ENCODE results near the gene DCUN1D3. TPM values are rescaled to one million over a fixed set of nuclear protein-coding genes. Genes with fewer than 3 reads are reported as not detected.

The DCUN1D3 gene
- total and polyA plus RNA-seq, 7 donors = 3.0 to 21.6 (median 10.8) TPM

- WGBS, 2 donors = 59 to 81% methylated on average over 3 of the region's 3 CpGs
- Histone ChIP-seq H3K4me3 (no peak overlapping the region), H3K4me1 (no peaks in the 10 kb centered on the region), H3K36me3 (peaks cover 0 to 21% (median 0%) of the 10 kb centered on the region in 4 donors), H3K27ac (no peak overlapping the region), H3K9me3 (no peaks in the 10 kb centered on the region), H3K27me3 (no peaks in the 10 kb centered on the region)
- TF ChIP-seq POLR2AphosphoS5 (IDR thresholded peaks at IDR 0.05) = no peak
- no peak for TF ChIP-seq CTCF (IDR thresholded peaks at IDR 0.05)
- TF ChIP-seq EP300 (IDR thresholded peaks at IDR 0.05) = no peak
- TF ChIP-seq POLR2A (IDR thresholded peaks at IDR 0.05) = no peak
- intact Hi-C loops (cut with DNase I) = no loop called here
- DNase-seq = no peak
These were observed 74.1 kb downstream of the DCUN1D3 start for GRCh38 chr16:20826039-20826566.

- 67 to 90% methylated on average over 3 of the region's 3 CpGs for WGBS, 2 donors
- H3K4me1 ChIP-seq = no peaks in the 10 kb centered on the region
- no peak for DNase-seq
- no peaks in the 10 kb centered on the region for H3K9me3 ChIP-seq
- intact Hi-C loops (cut with DNase I) = no loop called here
- H3K36me3 ChIP-seq = peaks cover 0 to 21% (median 0%) of the 10 kb centered on the region in 4 donors
- no peaks in the 10 kb centered on the region for H3K27me3 ChIP-seq
- no peak for TF ChIP-seq POLR2A (IDR thresholded peaks at IDR 0.05)
- TF ChIP-seq EP300 (IDR thresholded peaks at IDR 0.05) = no peak
- TF ChIP-seq CTCF (IDR thresholded peaks at IDR 0.05) = no peak
- no peak for TF ChIP-seq POLR2AphosphoS5 (IDR thresholded peaks at IDR 0.05)
- H3K4me3 ChIP-seq = no peak overlapping the region
- no peak overlapping the region for H3K27ac ChIP-seq
These were observed 77.4 kb downstream of the DCUN1D3 start for GRCh38 chr16:20822521-20823325.

- no peak for DNase-seq
- WGBS, 2 donors = 84 to 91% methylated on average over 4 of the region's 4 CpGs
- Histone ChIP-seq H3K4me3 (no peak overlapping the region), H3K4me1 (no peaks in the 10 kb centered on the region), H3K27ac (no peak overlapping the region), H3K27me3 (no peaks in the 10 kb centered on the region), H3K36me3 (peaks cover 0 to 13% (median 0%) of the 10 kb centered on the region in 4 donors), H3K9me3 (no peaks in the 10 kb centered on the region)
- TF ChIP-seq EP300 (IDR thresholded peaks at IDR 0.05) (no peak), POLR2AphosphoS5 (IDR thresholded peaks at IDR 0.05) (no peak), CTCF (IDR thresholded peaks at IDR 0.05) (no peak), POLR2A (IDR thresholded peaks at IDR 0.05) (no peak)
- intact Hi-C loops (cut with DNase I) = no loop called here
These were observed 78.5 kb downstream of the DCUN1D3 start for GRCh38 chr16:20821682-20822081.

- Histone ChIP-seq H3K4me3 (no peak overlapping the region), H3K27me3 (no peaks in the 10 kb centered on the region), H3K4me1 (no peaks in the 10 kb centered on the region), H3K9me3 (no peaks in the 10 kb centered on the region), H3K27ac (no peak overlapping the region), H3K36me3 (peaks cover 0 to 13% (median 0%) of the 10 kb centered on the region in 4 donors)
- intact Hi-C loops (cut with DNase I) = no loop called here
- TF ChIP-seq POLR2AphosphoS5 (IDR thresholded peaks at IDR 0.05) = no peak
- no peak for TF ChIP-seq CTCF (IDR thresholded peaks at IDR 0.05)
- TF ChIP-seq POLR2A (IDR thresholded peaks at IDR 0.05) = no peak
- no peak for TF ChIP-seq EP300 (IDR thresholded peaks at IDR 0.05)
- 96 to 97% methylated on average over 4 of the region's 4 CpGs for WGBS, 2 donors
- no peak for DNase-seq
These were observed 81.1 kb downstream of the DCUN1D3 start for GRCh38 chr16:20818929-20819585.
